H9 (cell line): ENCODE measurements around the gene MEG3. TPM values are rescaled to one million over a fixed set of nuclear protein-coding genes. Genes with fewer than 3 reads are reported as not detected.

Experiments
- DNase-seq: peaks from one replicate; pipeline ENCODE4 v3.0.0-alpha.2; 2017
- H2AFZ ChIP-seq: one replicate; pipeline ENCODE4 v1.6.1; 2013; ENCODE audit warnings: mild to moderate bottlenecking, low read length, control low read depth, moderate library complexity
- H2AK5ac ChIP-seq: 2 replicates; pipeline ENCODE4 v1.6.1; 2013; ENCODE audit warnings: low read length, control low read depth, mixed read lengths; ENCODE audit not compliant: insufficient read length
- H2BK120ac ChIP-seq: one replicate; pipeline ENCODE4 v1.6.1; 2013; ENCODE audit warnings: low read depth, mild to moderate bottlenecking, low read length, control low read depth, inconsistent platforms; ENCODE audit not compliant: poor library complexity, severe bottlenecking
- H2BK12ac ChIP-seq: 2 replicates; pipeline ENCODE4 v1.6.1; 2013; ENCODE audit warnings: low read length, control low read depth, mixed read lengths, low read depth; ENCODE audit not compliant: insufficient read length
- H2BK15ac ChIP-seq: 2 replicates; pipeline ENCODE4 v1.6.1; 2013; ENCODE audit warnings: low read depth, low read length, control low read depth
- H2BK20ac ChIP-seq: one replicate; pipeline ENCODE4 v1.6.1; 2013; ENCODE audit warnings: low read depth, mild to moderate bottlenecking, low read length, control low read depth, inconsistent platforms; ENCODE audit not compliant: poor library complexity, severe bottlenecking
- H2BK5ac ChIP-seq: 2 replicates; pipeline ENCODE4 v1.6.1; 2013; ENCODE audit warnings: low read length, control low read depth, mixed read lengths; ENCODE audit not compliant: insufficient read length
- H3K14ac ChIP-seq: 2 replicates; pipeline ENCODE4 v1.6.1; 2013; ENCODE audit warnings: low read length, control low read depth; ENCODE audit not compliant: insufficient read depth
- H3K18ac ChIP-seq: 2 replicates; pipeline ENCODE4 v1.6.1; 2013; ENCODE audit warnings: low read depth, mild to moderate bottlenecking, mixed read lengths, low read length, control low read depth; ENCODE audit not compliant: insufficient read length
- H3K23ac ChIP-seq: 2 replicates; pipeline ENCODE4 v1.6.1; 2013; ENCODE audit warnings: low read length, control low read depth, mixed read lengths, low read depth; ENCODE audit not compliant: insufficient read length
- H3K23me2 ChIP-seq: 2 replicates; pipeline ENCODE4 v1.6.1; 2013; ENCODE audit warnings: low read depth, mild to moderate bottlenecking, mixed read lengths, low read length, control low read depth; ENCODE audit not compliant: insufficient read length, poor library complexity, severe bottlenecking
- H3K27ac ChIP-seq: 2 replicates; pipeline ENCODE4 v1.5.1; 2013; ENCODE audit warnings: low read length, control low read depth, mixed read lengths, low read depth; ENCODE audit not compliant: insufficient read length
- H3K27me3 ChIP-seq: 2 replicates; pipeline ENCODE4 v1.6.1; 2013; ENCODE audit warnings: low read length, control low read depth, inconsistent platforms; ENCODE audit not compliant: insufficient read depth
- H3K4ac ChIP-seq: 2 replicates; pipeline ENCODE4 v1.6.1; 2013; ENCODE audit warnings: low read depth, mild to moderate bottlenecking, control low read depth, inconsistent platforms, low read length, moderate library complexity
- H3K4me1 ChIP-seq: 2 replicates; pipeline ENCODE4 v1.6.1; 2013; ENCODE audit warnings: low read length, control low read depth, inconsistent platforms; ENCODE audit not compliant: insufficient read depth
- H3K4me2 ChIP-seq: 2 replicates; pipeline ENCODE4 v1.6.1; 2013; ENCODE audit warnings: low read length, control low read depth, mixed read lengths; ENCODE audit not compliant: insufficient read length, insufficient read depth
- H3K56ac ChIP-seq: 2 replicates; pipeline ENCODE4 v1.6.1; 2013; ENCODE audit warnings: low read depth, mild to moderate bottlenecking, mixed read lengths, low read length, control low read depth; ENCODE audit not compliant: insufficient read length
- H3K79me1 ChIP-seq: 2 replicates; pipeline ENCODE4 v1.6.1; 2013; ENCODE audit warnings: low read depth, mild to moderate bottlenecking, moderate library complexity, low read length, control low read depth, inconsistent platforms; ENCODE audit not compliant: insufficient read depth, poor library complexity, severe bottlenecking
- H3K79me2 ChIP-seq: 2 replicates; pipeline ENCODE4 v1.6.1; 2013; ENCODE audit warnings: low read length, control low read depth, inconsistent platforms; ENCODE audit not compliant: insufficient read depth
- H3K9ac ChIP-seq: 2 replicates; pipeline ENCODE4 v1.6.1; 2013; ENCODE audit warnings: low read length, control low read depth, mixed read lengths; ENCODE audit not compliant: insufficient read length; ENCODE audit errors: extremely low read depth
- H3K9me3 ChIP-seq: one replicate; pipeline ENCODE4 v1.6.1; 2013; ENCODE audit warnings: low read depth, low read length, inconsistent platforms; ENCODE audit not compliant: control insufficient read depth
- H3T11ph ChIP-seq: one replicate; pipeline ENCODE4 v1.6.1; 2013; ENCODE audit warnings: mild to moderate bottlenecking, low read length, control low read depth, inconsistent platforms
- H4K20me1 ChIP-seq: one replicate; pipeline ENCODE4 v1.6.1; 2013; ENCODE audit not compliant: control insufficient read depth, insufficient read length, insufficient read depth
- H4K5ac ChIP-seq: 2 replicates; pipeline ENCODE4 v1.6.1; 2013; ENCODE audit warnings: low read depth, mild to moderate bottlenecking, mixed read lengths, low read length, control low read depth; ENCODE audit not compliant: insufficient read length
- H4K8ac ChIP-seq: replicated peaks from 2 replicates; pipeline ENCODE4 v1.6.1; 2013; ENCODE audit warnings: low read length, control low read depth, mixed read lengths, low read depth; ENCODE audit not compliant: insufficient read length
- H4K91ac ChIP-seq: 2 replicates; pipeline ENCODE4 v1.6.1; 2013; ENCODE audit warnings: low read depth, mild to moderate bottlenecking, moderate library complexity, mixed read lengths, low read length, control low read depth; ENCODE audit not compliant: insufficient read length
- H3K27ac Mint-ChIP-seq, 3 experiments: 2 replicates in 2 of 3; 3 replicates in 1 of 3; pipeline ENCODE4 v1.8.0; 2020 to 2021; ENCODE audit warnings: mixed read lengths in 3 of 3, mild to moderate bottlenecking in 1 of 3, moderate library complexity in 1 of 3
- H3K27me3 Mint-ChIP-seq: 2 replicates; pipeline ENCODE4 v1.8.0; 2021; ENCODE audit warnings: low read depth, mild to moderate bottlenecking, moderate library complexity, mixed read lengths
- H3K36me3 Mint-ChIP-seq, 3 experiments: 2 replicates in 2 of 3; 3 replicates in 1 of 3; pipeline ENCODE4 v1.8.0; 2020 to 2021; ENCODE audit warnings: low read depth in 3 of 3, mixed read lengths in 3 of 3; ENCODE audit not compliant: insufficient read depth in 1 of 3
- H3K4me1 Mint-ChIP-seq, 2 experiments: 2 replicates each; pipeline ENCODE4 v1.8.0; 2020; ENCODE audit warnings: mixed read lengths in 2 of 2
- H3K4me3 Mint-ChIP-seq, 2 experiments: 2 replicates in 1 of 2; 3 replicates in 1 of 2; pipeline ENCODE4 v1.8.0; 2020 to 2021; ENCODE audit warnings: mild to moderate bottlenecking in 2 of 2, mixed read lengths in 2 of 2, moderate library complexity in 1 of 2
- H3K9me3 Mint-ChIP-seq, 2 experiments: 2 replicates in 1 of 2; 3 replicates in 1 of 2; pipeline ENCODE4 v1.8.0; 2020; ENCODE audit warnings: mild to moderate bottlenecking in 2 of 2, mixed read lengths in 2 of 2, moderate library complexity in 1 of 2
- WGBS: extraction: QIAGEN DNeasy Blood & Tissue Kit; methylation state at CpG from one replicate; pipeline ENCODE4 v1.1.7; 2013; ENCODE audit warnings: missing lambda C conversion rate, low lambda C conversion rate, mixed read lengths; ENCODE audit not compliant: insufficient read length; ENCODE audit errors: extremely low coverage; 5-methylcytosine and 5-hydroxymethylcytosine counted together
- total RNA-seq: library from RNA; stranded (reverse); gene quantifications from 2 replicates; pipeline ENCODE4 v1.2.1, GENCODE V29; 2021
- TF ChIP-seq, protein P1 (sequence below): fragments of 200-600 bp; sonication (generic); conservative IDR thresholded peaks from 3 replicates; pipeline ENCODE4 v1.8.0; 2021; ENCODE audit warnings: antibody characterized with exemption, mild to moderate bottlenecking

MEG3 gene
- total RNA-seq, 1 experiment from 2014 or later = 0.52 TPM

DNA sequence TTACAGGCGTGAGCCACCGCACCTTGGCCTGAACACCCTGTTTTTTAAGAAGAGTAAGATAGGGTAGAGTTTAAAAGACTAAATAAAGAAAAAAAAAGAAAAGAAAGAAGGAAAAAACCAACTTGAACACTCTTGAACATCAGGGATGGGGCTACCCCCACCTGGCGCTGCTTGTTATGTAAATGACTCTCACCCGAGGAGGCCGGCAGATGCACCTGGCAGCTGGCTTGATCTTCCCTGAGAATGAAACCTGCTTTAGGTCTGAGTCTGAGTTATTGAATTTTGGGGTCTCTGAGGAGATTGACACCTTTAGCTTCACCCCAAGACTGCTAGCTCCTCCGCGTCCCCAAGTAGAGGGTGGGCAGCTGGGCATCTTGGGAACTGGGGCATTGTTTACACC, 15.5 kb upstream of the MEG3 start:
- DNase-seq = no peak
- Histone ChIP-seq H4K5ac (no peak overlapping the region), H3K9me3 (peaks cover 51% of the 10 kb centered on the region), H3T11ph (no peak overlapping the region), H2BK15ac (no peak overlapping the region), H4K20me1 (no peaks in the 10 kb centered on the region), H2BK120ac (no peak overlapping the region), H2AK5ac (no peak overlapping the region), H3K27ac (no peak overlapping the region), H3K4me2 (no peak overlapping the region), H2AFZ (no peak overlapping the region), H3K23ac (no peak overlapping the region), H2BK20ac (no peak overlapping the region), H4K8ac (no peak overlapping the region), H3K4ac (no peak overlapping the region), H2BK5ac (no peak overlapping the region), H3K56ac (no peak overlapping the region), H4K91ac (no peak overlapping the region), H3K14ac (no peak overlapping the region), H3K4me1 (no peaks in the 10 kb centered on the region), H3K23me2 (no peaks in the 10 kb centered on the region), H3K79me1 (no peaks in the 10 kb centered on the region), H3K9ac (no peak overlapping the region), H2BK12ac (no peak overlapping the region), H3K79me2 (no peaks in the 10 kb centered on the region), H3K27me3 (no peaks in the 10 kb centered on the region), H3K18ac (no peak overlapping the region)
- Mint-ChIP-seq H3K4me1 (peaks cover 2 to 8% of the 10 kb centered on the region in 2 experiments), H3K9me3 (peaks cover 58 to 66% of the 10 kb centered on the region in 2 experiments), H3K36me3 (peaks cover 47 to 53% (median 48%) of the 10 kb centered on the region in 3 experiments), H3K27ac (no peak overlapping the region; a peak in 1 of 7 replicates), H3K27me3 (peaks cover 18% of the 10 kb centered on the region), H3K4me3 (no peak overlapping the region)
- TF ChIP-seq, protein P1, sequence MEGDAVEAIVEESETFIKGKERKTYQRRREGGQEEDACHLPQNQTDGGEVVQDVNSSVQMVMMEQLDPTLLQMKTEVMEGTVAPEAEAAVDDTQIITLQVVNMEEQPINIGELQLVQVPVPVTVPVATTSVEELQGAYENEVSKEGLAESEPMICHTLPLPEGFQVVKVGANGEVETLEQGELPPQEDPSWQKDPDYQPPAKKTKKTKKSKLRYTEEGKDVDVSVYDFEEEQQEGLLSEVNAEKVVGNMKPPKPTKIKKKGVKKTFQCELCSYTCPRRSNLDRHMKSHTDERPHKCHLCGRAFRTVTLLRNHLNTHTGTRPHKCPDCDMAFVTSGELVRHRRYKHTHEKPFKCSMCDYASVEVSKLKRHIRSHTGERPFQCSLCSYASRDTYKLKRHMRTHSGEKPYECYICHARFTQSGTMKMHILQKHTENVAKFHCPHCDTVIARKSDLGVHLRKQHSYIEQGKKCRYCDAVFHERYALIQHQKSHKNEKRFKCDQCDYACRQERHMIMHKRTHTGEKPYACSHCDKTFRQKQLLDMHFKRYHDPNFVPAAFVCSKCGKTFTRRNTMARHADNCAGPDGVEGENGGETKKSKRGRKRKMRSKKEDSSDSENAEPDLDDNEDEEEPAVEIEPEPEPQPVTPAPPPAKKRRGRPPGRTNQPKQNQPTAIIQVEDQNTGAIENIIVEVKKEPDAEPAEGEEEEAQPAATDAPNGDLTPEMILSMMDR = no peak
- WGBS = no CpG with 5 or more reads among the region's 7 CpGs
